ENCODE results near the gene IL23A.
"Not testable (repeated sequence)": the region's sequence is repeated elsewhere in the genome, so short reads cannot be mapped to it uniquely, and the experiment has no call there.

IL23A gene

DNA sequence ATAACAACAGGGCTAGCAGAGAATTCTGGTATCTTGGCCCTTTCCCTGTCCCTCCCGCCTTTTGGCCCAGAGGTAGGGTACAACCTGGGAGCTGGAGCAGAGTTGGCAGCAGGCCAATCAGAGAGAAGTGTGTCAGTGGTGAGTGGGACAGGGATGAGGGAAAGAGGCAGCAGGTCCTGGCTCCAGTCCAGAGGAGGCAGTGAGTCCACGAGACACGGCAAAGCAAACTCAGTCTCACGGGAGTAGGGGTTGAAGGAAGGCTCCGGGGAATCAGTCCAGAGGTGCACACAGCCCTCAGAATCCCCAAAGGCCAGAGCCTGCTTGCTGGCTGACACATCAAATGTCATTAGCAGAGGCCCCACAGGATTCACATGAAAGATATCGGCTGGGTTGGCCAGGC, 12.2 kb upstream of the IL23A start:
- DNase-seq, result no peak

DNA sequence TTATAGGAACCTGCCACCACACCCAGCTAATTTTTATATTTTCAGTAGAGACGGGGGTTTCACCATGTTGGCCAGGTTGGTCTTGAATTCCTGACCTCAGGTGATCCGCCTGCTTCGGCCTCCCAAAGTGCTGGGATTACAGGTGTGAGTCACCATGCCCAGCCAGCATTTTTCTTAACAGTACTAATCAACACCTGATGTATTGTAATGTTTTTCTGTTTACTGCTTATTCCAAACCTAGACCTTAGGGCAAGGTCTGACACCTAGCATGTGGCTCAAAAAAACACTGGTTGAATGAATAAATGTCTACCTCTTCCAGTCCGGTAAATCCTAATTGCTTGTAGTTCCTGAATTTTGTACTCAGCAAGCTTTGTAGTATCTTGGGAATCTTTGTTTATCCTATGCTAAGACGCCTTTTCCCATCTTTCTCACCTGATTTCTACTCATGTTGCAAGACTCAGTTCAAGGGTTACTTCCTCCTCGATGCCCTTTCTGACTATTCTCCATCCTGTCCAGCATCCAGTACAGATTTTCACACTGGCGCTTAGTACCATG, 7.7 kb upstream of the IL23A start:
- no peak for DNase-seq

DNA sequence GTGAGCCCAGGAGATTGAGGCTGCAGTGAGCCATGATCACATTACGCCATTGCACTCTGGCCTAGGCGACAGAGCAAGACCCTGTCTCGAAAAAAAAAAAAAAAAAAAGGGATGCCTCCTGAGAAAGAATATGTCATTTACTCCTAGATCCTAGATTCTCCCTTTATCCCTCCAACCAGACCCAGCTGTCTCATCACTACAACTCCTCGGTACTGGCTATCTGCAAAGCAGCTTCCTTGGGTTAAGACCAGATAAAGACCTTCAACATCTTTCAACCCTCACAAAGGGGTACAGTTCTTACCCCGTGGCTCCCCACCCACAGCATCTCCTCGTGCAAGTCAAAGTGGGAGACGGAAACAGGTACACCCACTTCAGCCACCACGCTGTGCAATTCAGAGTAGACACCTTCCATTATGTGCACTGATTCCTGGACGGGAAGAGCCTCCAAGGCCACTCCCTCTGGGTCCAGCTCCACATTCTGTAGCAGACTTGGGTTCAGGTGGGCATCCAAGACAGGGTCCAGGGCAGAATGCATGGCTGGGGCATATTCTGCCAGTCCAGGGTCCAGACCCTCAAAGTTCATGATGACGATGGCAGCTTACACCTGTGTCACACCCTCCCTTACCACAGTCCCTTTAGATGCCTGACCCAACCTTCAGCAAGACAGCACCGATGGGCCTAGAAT, 6.0 kb upstream of the IL23A start:
- no peak for DNase-seq

DNA sequence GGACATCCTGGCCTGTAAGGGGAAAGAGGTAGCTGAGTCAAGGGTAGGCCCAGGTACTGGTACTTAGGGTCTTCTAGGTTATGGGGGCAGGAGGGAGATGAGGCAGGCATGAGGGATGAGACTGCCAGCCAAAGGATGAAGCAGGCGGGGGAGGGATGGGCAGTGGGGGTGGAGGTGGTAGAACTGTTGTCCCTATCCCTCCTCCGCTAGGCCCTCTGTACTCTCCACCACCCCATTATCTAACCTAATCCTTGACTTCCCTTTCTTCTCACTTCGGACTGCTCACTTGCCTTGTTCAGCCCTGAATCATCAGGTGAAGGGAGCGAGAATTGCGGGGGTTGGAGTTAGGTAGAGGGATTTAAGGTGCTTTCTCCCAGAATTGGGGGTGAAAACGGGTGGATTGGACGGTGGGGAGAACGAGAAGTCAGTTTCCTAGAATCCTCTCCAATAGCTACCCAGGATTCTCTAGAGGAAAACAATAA, 5.4 kb upstream of the IL23A start:
- no peak for DNase-seq

DNA sequence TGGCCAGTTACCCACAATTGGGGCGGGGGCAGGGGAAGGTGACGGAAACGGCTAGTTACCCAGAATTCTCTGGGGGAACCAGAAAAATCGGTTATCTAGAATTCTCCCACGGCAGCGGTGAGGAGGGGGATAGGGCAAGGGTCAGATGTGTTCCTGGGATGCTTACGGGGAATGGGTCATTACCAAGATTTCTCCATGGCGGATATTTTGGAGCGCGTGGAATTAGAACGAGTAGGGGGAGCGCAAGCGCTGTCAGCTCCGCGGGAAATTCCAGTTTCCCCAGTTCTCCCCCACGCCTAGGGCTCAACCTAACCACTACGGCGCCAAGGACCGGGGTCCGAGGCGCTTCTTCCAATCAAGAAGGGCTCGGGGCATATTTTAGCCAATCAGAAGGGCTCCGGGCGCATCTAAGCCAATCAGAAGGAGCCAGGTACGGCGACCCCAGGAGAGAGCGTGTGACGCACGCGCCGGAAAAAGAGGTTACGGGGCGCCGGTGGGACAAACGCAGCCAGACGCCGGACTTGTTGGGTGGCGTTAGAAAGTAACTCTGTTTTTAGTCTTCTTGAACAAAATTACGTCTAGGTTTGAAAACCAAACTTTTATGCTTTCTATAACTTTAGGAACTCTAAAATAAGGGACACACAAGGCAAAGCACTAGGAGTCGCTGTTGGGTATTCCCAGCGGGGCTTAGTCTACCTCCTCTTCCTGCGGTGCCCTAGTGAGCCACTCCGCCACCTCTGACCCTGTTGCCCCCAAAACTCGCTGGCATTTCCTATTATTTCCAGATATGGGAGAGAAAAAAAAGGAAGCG, 4.8 kb upstream of the IL23A start, which contains the start of gene PAN2:
Gene PAN2, minus strand, starts transcription at position 322 of the 811 bp plus-strand sequence. CDS start 906 bp downstream, outside the sequence.
- DNase-seq, result peak; percentile 59

DNA sequence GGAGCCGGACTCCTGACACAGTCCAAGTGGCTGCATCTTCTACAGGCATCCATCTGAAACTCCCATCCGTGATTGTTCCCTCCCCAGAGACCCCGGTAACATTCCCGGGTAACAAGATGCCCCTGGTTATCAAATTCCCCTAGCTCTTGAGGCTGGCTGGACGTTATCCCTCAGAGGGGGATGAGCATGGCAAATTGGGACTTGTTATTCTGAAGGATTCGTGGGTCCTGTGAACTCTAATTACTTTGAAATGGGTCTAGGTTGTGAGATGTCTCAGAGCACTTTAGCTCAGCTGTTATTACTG, 4.2 kb upstream of the IL23A start:
- no peak for DNase-seq

DNA sequence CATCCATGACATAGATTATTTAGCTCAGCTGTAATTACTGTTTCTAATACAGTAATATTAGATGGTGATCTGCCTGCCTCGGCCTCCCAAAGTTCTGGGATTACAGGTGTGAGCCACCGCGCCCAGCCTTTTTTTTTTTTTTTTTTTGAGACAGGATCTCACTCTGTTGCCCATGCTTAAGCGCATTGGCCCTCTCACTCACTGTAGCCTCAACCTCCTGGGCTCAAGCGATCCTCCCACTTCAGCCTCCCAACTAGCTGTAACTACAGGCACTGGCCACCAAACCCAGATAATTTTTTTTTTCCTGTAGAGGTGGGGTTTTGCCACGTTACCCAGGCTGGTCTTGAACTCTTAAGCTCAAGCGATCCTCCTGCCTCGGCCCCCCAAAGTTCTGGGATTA, 3.2 kb upstream of the IL23A start:
- not testable (repeated sequence) for DNase-seq

DNA sequence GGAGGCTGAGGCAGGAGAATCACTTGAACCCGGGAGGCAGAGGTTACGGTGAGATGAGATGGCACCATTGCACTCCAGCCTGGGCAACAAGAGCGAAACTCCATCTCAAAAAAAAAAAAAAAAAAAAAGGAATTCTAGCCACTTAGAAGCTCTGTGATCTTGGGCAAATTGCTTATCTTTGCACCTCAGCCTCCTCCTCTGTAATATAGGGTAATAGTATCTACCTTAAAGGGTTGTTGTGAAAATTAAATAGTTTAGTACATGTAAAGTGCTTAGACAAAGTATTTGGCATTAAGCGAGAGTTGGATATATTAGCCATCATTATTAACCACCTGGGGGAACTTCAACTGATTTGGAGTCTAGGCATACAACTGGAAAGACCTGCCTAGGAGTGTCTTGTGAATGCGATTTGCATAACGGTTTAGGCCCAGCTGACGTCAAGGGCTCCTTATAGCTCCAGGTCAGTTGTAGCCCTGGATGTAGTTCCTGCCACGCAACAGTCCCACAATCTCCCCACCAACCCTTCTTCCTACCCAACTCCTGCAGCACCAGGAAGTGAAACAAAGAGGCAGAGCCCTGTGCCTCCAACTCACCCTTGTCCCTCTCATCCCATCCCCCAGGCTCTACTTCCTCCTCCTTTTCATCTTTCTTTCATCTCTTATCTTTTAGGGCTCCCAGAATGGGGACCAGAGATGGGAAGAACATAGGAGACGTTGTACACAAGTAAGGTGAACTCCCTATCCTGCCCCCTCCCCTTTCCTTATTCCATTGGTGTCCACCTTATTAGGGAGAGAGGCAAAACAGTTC, 2.1 kb upstream of the IL23A start:
- DNase-seq, result no peak

DNA sequence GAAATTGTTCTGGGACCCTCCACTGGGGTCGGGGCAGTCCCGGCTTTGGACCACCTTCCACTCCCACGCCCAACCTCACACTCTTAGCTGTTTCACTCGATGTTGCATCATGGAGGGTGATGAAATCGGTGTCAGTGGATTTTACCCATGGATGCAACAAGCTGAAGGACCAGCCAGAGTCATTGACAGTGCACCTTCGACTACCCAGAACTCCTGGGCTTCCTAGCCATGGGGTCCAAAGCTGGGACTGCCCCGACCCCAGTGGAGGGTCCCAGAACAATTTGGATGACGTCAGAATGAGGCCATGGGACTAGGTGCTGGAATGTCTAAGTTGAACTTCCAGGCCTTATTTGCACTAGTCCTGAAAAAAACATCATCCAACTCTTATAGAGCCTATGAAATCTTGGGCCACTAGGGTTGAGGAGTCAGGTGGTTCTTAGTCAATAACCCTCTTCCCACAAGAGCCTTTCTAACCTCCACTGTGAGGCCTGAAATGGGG, 882 bp upstream of the IL23A start:
- DNase-seq, result no peak

DNA sequence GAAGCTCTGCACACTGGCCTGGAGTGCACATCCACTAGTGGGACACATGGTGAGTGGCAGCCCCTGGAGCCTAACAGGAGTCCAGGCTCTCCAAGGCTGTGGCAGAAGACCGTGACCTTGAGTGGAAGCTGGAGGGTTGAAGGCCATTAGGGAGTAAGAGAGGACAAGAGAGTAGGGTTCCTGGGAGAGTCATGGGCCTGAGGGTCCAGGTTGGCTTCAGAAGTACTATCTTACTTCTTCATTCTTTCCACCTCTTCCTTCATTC, 406 bp downstream of the IL23A start:
- no peak for DNase-seq

DNA sequence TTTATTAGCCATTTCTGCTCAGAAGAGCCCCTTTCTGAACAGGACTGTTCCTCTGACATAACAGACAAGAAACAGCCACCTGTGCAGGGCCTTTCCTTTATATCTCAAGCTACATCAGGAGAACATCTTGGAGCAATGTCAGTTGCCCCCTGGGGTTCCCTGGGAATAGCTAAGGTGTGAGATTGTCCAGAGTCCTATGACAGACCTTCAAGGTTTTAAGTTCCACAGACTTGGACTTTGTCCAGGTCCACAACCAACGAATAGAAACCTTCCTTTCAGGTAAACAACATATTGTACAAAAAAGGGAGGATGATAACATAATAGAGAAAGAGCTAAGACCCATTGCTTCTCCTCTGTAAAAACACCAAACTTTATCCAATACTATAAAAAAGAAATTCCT, 2.9 kb downstream of the IL23A start:
- DNase-seq, result no peak

DNA sequence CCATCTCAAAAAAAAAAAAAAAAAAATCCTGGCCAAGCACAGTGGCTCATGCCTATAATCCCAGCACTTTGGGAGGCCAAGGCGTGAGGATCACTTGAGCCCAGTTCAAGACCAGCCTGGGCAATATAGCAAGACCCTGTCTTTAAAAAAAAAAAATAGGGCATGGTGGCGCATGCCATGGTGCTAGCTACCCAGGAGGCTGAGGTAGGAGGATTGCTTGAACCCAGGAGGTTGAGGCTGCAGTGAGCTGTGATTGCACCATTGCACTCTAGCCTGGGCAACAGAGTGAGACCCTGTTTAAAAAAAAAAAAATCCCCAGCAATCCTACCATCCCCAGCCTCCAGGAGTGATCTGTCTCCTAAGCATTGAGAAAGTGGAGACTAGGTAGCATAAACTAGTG, 3.6 kb downstream of the IL23A start:
- DNase-seq, result not testable (repeated sequence)

DNA sequence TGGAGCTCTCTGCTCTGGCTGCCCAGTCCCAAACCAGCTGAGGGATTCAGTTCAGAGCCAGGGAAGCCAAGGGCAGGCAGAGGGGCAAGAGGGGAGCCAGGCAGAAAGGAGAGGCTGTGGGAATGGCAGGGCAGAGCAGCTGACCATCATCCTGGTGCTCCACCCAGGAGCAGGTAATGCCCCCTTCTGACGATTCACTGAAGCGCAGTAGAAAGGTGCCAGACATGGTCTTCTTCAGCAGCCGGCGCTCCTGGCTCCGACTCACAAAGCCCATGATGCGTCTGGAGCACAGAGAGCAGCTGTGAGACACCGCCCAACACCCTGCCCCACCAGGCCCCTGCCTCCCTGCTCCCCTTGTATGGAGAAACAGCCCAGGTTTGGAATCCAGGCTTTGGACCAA, 8.0 kb downstream of the IL23A start:
- no peak for DNase-seq

DNA sequence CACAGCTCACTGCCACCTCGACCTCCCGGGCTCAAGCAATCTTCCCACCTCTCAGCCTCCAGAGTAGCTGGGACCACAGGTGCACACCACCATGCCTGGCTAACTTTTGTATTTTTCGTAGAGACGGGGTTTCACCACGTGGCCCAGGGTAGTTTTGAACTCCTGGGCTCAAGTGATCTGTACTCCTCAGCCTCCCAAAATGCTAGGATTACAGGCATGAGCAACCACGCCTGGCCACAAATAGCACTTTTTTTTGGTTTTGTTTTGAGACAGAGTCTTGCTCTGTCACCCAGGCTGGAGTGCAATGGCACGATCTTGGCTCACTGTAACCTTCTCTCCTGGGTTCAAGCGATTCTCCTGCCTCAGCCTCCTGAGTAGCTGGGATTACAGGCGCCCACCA, 8.6 kb downstream of the IL23A start:
- DNase-seq, result not testable (repeated sequence)

DNA sequence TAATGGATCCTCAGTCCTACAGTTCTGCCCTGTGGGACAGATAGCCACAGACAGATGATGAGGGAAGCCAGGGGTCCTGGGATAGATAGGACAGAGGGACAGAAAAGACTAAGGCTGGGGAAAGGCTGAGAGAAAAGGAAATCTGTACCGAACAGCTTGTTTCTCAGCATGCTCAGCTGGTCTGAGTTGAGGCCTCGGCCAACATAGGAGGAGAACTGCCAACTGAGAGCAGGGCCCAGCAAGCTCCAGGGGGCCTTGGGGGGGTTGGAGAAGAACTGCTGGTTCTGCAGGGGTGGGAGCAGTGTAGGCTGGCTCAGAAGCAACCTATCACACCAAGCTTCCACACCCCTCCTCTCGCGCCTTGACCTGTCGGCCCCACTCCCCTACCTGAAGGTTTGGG, 10.1 kb downstream of the IL23A start:
- no peak for DNase-seq

DNA sequence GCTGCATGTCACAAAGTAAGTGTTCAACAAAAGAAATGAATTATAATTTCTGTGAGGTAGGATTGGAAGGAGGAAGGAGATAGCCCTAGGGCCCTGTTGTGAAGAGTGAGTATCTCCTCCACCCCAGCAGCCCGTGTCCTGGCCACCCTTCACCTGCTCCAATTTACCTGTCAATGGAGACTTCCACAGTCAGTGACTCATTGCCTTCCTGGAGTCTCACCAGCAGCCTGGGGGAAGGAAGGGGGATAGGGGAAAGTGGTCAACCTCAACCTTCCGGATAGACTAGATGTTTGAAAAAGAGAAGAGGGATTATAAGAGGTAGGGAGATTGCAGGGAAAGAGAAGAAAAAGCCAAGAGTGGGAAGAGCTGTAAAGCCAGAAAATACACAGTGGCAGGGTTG, 12.0 kb downstream of the IL23A start:
- no peak for DNase-seq

DNA sequence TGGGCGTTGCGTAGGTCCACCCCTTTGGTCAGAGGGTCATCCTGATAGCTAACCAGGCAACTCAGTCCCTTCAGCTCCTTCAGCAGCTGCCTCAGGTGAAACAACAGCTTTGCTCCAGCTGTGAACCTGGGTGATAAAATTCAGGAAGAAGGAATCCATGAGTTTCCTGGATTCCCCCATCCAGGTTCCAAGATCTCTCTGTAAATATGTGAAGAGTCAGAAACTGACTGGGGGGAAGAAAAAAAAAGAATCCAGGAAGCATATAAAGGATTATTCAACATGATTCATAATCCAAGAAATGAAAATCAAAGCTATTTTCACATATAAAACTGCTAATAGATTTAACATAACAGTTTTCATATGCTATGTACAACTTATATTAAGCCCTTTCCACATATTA, 12.6 kb downstream of the IL23A start:
- no peak for DNase-seq

DNA sequence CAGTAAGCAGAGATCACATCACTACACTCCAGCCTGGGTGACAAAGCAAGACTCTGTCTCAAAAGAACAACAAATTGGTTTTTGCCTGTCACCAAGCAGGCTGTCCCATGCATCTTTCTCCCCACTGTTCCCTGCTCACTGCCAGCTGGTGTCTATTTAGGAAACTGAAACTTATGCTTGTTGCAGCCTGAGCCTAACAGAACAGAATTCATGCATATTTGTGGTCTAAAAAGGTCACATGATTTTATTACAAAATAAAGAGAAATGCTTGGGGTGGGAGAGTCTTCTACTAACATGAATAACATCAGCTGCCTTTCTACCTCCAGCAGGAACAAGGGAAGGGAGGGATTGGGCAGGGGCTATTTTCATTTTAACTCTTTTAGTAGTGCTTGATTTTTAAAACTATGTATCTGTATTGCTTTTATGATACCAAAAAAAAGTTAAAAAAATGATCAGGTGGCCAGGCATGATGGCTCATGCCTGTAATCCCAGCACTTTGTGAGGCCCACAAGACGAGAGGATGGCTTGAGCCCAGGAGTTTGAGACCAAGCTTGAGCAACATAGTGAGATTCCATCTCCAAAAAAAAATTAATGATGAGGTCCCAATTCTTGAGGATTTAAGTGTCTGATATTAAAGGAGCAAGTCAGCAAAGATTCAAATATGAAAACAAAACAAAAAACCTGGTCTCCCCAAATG, 20.3 kb downstream of the IL23A start:
- DNase-seq, result no peak

DNA sequence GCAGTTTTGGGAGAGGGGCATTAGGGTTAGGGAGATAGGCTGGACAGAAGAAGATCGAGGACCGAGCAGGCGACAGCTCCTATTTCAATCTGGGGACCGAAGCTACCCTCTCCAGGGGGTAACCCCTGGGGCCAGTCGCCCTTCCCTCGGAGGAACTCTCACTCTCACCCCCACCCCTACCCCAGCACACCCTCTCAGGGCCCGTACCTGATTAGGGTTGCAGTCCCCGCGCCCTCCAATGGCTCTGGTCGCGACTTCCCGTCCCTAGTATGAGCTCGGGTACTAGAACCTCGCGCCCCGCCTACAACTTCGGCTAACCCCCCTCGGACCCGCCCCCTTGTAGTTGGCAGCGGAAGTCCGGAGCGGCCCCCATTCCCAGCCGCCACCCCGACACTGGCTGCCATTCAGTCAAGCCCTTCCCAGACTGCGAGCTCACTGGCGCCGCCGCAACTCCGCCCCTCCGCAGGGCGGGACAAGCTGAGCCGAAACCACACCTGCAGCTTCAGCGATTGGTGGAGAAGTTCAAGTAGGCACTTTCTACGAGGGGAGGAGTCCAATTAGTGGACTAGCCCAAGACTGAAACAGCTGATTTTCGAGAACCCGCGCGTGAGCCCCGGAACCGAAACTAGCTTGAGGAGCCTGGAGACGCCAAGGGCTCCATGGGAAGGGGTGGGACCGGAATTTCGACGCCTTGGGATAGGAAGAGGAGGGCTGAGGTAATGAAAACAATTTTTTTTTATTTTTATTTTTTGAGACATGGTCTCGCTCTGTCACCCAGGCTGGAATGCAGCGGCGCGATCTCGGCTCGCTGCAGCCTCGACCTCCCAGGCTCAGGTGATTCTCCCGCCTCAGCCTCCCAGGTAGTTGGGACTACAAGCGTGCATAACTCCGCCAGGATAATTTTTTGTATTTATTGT, 21.4 kb downstream of the IL23A start, which contains the start of gene STAT2:
Gene STAT2, minus strand, starts transcription at position 257 of the 917 bp plus-strand sequence. CDS start 3,536 bp downstream, outside the sequence.
- DNase-seq, result peak; percentile 88

DNA sequence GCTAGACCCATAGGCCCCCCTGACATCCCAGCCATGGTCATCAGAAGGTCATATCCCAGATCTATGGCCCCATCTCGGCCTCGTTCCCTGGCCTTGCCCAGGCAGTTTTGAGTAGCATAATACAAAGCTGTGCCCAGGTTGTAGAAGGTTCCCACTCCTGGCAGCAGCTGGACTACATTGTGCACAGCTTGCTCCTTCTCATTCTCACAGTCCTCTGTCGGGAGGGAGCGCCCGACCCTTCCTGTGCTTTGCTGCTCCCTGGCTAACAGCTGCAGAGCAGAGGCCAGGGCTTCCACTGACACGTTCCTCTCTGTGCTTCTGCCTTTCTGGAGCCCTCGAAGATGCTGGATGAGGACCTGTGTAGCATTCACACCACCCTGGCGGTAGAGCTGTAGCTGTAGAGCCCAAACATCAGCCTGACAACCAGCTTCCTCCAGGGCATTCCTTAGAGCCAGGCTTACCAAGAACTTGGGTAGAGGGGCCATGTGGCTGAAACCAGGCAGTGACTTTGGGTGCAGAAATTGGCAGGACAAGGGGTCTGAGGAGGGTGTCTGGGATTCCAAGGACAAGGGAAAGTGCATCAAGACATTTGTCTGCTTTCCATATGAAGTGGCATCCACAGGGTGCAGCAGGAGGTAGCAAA, 22.9 kb downstream of the IL23A start:
- DNase-seq, result no peak

Measured in GOT3 (cell line).